ENCODE measurements around the gene DCBLD1.

DCBLD1 gene

GRCh38 chr6:117573006-117573680, 90.7 kb downstream of the DCBLD1 start:
- no peak for DNase-seq (ENCODE audit: low read depth)
- H3K4me3 ChIP-seq (ENCODE audit: control insufficient read depth, low read depth, low read length), result no peak overlapping the region
- TF ChIP-seq, protein P1, sequence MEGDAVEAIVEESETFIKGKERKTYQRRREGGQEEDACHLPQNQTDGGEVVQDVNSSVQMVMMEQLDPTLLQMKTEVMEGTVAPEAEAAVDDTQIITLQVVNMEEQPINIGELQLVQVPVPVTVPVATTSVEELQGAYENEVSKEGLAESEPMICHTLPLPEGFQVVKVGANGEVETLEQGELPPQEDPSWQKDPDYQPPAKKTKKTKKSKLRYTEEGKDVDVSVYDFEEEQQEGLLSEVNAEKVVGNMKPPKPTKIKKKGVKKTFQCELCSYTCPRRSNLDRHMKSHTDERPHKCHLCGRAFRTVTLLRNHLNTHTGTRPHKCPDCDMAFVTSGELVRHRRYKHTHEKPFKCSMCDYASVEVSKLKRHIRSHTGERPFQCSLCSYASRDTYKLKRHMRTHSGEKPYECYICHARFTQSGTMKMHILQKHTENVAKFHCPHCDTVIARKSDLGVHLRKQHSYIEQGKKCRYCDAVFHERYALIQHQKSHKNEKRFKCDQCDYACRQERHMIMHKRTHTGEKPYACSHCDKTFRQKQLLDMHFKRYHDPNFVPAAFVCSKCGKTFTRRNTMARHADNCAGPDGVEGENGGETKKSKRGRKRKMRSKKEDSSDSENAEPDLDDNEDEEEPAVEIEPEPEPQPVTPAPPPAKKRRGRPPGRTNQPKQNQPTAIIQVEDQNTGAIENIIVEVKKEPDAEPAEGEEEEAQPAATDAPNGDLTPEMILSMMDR (conservative IDR thresholded peaks at IDR 0.05; ENCODE audit: control insufficient read depth, insufficient read depth, low read depth, low read length), result no peak

GRCh38 chr6:117574198-117574597, 91.7 kb downstream of the DCBLD1 start:
- H3K4me3 ChIP-seq (ENCODE audit: control insufficient read depth, low read depth, low read length), result no peak overlapping the region
- no peak for DNase-seq (ENCODE audit: low read depth)
- TF ChIP-seq, protein P1 (conservative IDR thresholded peaks at IDR 0.05; ENCODE audit: control insufficient read depth, insufficient read depth, low read depth, low read length), result no peak

- TF ChIP-seq, protein P1 (conservative IDR thresholded peaks at IDR 0.05; ENCODE audit: control insufficient read depth, insufficient read depth, low read depth, low read length), result no peak
- DNase-seq (ENCODE audit: low read depth), result no peak
- no peak overlapping the region for H3K4me3 ChIP-seq (ENCODE audit: control insufficient read depth, low read depth, low read length)
Observed at GRCh38 chr6:117585647-117586046, 103.2 kb downstream of the DCBLD1 start.

DNA sequence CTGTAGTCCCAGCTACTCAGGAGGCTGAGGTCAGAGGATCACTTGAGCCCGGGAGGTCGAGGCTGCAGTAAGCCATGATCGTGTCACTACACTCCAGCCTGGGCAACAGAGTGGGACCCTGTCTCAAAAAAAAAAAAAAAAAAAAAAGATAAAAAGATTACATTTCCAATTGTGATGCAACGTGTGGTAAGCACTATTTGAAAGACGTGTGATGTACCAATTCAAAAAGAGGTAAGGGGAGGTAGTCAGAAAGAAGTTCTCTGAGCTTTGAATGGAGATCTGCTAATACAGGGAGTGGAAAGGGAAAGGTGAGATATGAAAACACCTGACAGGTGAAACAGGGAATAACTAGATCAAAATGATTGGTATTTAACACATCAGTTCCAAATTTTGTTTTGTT, 108.0 kb downstream of the DCBLD1 start:
- TF ChIP-seq, protein P1 (conservative IDR thresholded peaks at IDR 0.05; ENCODE audit: control insufficient read depth, insufficient read depth, low read depth, low read length), result no peak
- no peak overlapping the region for H3K4me3 ChIP-seq (ENCODE audit: control insufficient read depth, low read depth, low read length)
- DNase-seq (ENCODE audit: low read depth), result no peak

GRCh38 chr6:117591405-117591804, 108.9 kb downstream of the DCBLD1 start:
- TF ChIP-seq, protein P1 (conservative IDR thresholded peaks at IDR 0.05; ENCODE audit: control insufficient read depth, insufficient read depth, low read depth, low read length), result no peak
- no peak overlapping the region for H3K4me3 ChIP-seq (ENCODE audit: control insufficient read depth, low read depth, low read length)

DNA sequence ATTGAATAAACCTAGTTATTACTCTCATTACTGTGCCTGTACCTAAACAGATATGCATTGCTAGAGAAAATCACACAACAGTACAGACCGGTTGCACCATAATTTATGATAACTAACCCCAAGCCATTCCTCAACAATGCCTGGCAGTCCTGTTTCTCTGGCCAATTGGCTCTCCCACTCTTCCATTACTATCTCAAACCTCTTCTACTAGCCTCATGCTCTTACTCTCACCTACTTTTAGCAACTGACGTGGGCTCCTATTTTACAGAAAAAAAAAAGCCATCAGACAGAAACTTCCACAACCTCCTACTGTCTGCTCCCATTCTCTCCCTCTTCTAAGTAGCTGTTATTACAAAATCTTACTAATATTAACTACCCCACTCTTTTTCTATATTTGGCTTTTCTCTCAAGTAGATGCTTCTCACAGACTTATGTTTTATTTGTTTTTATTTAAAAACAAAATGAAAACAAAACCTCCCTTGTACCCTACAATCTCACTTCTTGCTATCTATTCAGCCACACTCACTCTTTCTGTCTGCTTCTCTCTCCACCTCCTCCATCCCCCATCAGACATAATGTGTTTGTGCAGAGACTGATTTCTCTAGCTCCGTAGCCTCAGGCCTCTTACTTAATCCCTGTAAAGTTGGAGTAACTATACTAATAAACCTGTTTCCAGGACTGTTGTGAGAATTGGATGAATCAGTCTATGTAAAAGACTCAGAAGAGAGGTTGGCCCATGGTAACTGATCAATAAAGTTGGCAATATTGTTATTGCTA, 110.7 kb downstream of the DCBLD1 start:
- no peak for DNase-seq (ENCODE audit: low read depth)
- TF ChIP-seq, protein P1 (conservative IDR thresholded peaks at IDR 0.05; ENCODE audit: control insufficient read depth, insufficient read depth, low read depth, low read length), result no peak
- H3K4me3 ChIP-seq (ENCODE audit: control insufficient read depth, low read depth, low read length), result no peak overlapping the region

More at GRCh38 chr6:117591405-117591804, 108.9 kb downstream of the DCBLD1 start:
- DNase-seq (ENCODE audit: low read depth), result peak; percentile 11
